Nucleus accumbens (tissue), 56 donors: ENCODE measurements around the gene VANGL2.
A peak's percentile ranks its signal among the peaks of the same experiment; 100 is the strongest.

ENCODE experiments used
- DNase-seq, 56 donors: peaks; one replicate each; lab custom pipeline; 2025; lab: John Stamatoyannopoulos, UW

VANGL2 gene

GRCh38 chr1:160421881-160422280, 21.5 kb downstream of the VANGL2 start:
- DNase-seq: no peak

DNA sequence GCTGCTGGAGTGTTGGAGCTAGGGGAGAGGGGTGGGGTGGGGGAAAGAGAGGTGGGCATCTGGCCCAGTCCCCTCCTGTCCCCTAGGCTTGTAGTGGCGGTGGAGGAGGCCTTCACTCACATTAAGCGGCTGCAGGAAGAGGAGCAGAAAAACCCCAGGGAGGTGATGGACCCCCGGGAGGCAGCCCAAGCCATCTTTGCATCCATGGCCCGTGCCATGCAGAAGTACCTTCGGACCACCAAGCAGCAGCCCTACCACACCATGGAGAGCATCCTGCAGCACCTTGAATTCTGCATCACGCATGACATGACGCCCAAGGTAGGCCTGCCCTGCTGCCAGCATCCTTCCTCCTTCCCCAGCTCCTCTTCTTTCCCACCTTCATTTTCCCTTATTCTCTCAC, 23.6 kb downstream of the VANGL2 start:
- no peak for DNase-seq

DNA sequence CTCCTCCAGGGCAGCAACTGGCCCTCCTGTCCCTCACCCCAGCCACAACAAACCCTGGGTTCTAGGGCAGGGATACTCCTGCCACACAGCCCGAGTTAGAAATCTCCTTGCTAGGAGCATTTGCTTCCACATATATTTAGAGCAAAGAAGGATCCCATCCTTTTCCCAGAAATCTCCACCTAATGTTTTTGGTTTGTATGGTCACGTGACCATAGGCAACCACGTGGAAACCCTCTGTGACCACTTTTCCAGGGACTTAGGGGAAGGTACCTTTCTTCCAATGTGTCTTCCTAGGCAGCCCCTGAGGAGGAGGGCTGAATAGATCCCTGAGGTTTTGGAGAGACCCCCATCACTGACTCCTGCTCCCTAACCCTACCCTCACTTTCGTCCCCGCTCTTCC, 25.5 kb downstream of the VANGL2 start:
- DNase-seq: no peak

- DNase-seq: no peak
Measured at GRCh38 chr1:160427625-160428024, 27.3 kb downstream of the VANGL2 start.

DNA sequence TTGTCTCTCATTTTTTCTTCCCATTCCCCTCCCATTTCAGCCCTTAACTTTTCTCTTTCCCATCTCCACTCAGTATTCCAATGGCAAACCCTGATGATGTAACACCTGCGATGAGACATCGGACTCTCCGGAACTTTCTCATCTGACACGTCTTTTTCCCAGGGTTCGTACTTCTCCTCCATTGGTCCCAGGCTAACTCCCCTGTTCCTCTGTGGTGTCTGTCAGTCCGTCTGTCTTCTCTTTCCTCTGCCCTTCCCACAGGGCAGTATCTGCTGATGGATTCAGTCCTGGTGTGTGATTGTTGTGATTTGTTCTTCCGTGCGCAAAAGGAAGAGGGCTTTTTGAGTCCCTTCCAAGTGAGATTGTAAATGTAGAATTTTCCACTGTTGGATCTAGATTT, 27.7 kb downstream of the VANGL2 start:
- DNase-seq: no peak

GRCh38 chr1:160428655-160429054, 28.3 kb downstream of the VANGL2 start:
- peak in 13 of 56 donors; percentile 5 to 67 (median 14) for DNase-seq

- no peak for DNase-seq
Measured at GRCh38 chr1:160429125-160429561, 28.8 kb downstream of the VANGL2 start.

DNA sequence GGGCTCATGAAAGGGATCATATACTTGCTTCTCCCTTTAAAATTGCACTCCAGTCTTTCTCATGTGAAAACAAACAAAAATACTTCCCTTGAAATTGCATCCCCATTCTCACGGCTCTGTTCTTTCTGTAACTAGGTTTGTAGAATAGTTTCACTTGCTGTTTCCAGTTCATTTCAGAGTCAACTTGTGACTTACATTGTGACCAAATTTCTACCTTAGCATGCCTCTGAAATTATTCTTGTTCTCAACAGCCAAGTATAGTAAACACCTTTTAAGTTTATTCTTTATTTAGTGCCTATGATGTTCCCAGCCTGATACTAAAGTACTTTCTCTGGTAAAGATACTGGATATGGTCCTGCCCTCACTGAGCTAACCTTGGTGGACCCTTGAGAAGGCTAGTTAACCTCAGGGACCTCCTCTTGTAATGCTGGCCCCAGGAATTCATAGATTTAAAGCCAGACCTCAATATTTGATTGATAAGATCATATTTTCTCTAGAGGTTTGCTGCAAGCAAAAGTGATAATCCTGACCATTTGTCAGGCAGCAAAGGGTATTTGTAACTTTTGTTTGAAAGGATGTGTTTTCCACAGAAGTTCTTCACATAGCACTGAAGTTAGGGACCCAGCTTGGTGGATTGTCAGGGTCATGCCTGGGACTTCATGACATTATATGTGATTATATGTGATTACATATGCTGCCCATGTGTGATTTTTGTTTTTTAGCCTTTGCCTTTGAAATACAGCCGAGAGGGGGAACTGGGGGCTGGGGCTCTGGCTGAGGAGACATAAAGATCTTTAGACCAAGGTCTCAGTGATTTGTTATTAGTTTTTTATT, 29.6 kb downstream of the VANGL2 start:
- DNase-seq: no peak

DNA sequence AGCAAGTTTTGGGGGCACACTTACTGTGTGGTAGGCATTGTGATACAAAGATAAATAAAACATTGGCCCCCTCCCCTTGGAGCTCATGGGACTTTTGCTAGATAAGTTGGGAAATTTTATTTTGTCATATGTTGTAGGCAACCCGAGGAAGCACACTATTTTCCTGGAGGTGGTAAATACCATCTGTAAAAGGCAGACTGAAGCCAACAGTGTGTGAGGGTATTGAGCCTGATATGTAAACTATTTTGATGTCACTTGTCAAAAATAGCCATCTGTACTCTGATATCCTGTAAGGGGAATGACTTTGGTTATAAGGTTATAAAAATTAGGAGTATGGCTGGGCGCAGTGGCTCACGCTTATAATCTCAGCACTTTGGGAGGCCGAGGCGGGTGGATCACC, 30.6 kb downstream of the VANGL2 start:
- no peak for DNase-seq

GRCh38 chr1:160431571-160431970, 31.2 kb downstream of the VANGL2 start:
- no peak for DNase-seq

DNA sequence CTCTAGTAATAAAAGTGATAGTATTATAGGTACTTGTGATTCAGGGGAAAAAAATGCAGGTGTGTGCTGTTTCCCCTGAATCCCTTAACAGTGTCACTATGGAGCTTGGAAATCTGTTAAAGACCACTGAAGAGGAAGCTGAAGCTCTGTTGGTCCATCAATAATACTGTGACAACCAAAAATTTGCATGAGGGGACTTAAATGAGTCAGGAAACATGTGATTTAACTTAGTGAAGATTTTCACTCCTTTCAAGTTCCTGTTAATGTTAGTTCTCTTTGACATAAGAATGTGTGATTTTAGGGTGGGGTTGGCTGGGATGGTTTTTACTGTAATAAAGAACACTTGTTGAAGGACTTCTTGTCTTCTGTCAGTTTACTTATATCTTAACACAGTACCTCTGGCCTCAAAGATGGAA, 32.0 kb downstream of the VANGL2 start:
- no peak for DNase-seq

DNA sequence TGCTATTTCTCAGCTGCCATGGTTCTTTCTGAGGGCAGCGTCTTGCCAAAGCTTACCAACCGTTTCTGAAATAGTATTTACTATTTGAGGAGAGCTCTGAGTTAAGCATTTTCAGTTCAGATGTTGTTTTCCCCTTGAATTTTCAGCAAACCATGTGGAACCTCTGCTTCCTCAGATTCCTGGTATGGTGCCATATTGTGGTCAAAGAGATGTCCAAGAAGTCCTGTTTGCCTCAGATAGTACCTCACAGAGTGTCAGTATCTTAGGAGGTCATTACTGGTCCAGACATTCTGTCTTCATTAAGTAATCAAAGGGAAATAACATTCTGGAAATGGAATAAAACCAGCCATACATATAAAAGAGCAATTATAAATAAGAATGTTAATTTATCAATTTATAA, 36.6 kb downstream of the VANGL2 start:
- no peak for DNase-seq

DNA sequence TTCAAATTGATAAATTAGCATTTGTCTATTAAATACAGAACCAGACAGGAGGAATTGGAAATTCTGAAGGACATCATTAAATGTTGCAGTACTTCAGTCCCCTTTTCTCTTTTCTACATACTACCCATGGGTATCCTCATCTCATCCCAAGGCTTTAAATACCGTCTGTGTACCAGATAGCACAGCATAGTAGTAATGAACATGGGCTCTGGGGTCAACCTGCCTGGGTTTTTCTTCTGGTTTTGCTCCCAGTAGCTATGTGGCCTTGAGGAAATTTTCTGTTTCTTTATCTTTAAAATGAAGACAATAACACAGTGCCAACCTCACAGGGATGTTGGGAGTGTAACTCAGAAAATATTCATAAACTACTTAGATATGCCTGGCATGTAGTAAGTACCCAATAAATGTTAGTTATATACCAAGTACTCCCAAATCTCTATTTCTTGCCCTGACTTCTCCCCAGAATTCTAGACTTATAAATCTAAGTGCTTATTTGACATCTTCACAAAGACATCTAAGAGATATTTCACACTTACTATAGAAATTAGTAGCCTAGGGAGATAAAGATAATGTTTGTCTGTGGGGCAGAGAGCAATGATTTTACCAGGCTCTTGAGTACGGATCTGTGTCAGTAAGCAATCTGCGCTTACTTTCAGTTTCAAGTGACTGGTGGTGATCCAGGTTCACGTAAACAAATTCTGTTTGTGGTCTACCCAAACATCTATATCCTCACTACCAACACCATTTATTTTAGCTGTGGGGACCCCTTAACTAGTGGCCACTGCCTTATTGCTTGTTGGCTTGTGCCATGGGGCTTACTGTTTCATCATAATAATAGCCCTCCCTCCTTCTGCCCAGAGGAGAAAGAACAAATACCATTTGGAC, 37.3 kb downstream of the VANGL2 start:
- no peak for DNase-seq

DNA sequence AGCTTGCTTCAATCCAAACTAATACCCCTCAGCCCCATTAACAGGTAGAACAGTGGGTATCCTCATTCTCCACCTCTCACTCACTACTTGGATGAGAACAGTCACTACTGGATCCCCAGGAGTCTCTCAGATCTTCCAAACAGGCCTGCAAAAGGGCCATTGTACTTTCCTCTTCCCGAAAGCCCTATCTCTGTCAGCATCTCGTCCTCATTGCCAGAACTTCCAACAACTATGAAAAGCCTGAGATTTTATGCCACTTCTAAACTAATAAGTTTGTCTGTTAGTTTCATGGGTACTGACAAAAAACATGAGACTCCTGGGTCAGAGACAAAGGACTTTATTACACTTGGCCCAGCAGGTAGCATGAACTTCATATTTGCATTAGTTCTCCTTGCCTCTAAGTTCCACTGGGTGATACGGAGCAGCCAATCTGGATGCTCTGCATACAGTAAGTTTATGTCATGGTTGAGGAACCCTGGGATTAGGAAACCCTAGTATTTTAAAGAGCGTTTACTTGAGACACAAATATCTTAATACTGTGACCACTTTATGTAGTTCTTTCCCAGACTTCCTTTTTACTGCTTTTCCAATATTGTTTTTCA, 38.1 kb downstream of the VANGL2 start:
- no peak for DNase-seq

GRCh38 chr1:160438935-160439334, 38.6 kb downstream of the VANGL2 start:
- DNase-seq: no peak

DNA sequence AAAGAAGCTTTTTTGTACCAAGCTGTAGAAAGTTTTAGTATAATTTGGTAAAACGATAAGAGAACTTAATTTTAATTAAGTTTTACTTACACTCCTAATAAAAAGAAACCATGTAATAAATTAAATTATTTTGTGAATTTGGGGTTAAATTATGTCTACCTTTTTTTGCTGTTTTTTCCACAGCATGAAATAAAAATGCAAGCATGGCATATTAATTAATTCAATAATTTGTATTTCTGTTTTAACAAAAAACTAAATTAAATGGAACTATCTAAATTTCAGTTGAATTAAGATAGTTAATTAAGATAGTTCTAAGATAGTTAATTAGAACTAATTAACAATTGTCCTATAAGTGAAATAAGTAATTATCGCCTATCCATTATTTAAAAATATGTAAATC, 39.4 kb downstream of the VANGL2 start:
- no peak for DNase-seq

GRCh38 chr1:160446945-160447600, 46.7 kb downstream of the VANGL2 start:
- DNase-seq: no peak

DNA sequence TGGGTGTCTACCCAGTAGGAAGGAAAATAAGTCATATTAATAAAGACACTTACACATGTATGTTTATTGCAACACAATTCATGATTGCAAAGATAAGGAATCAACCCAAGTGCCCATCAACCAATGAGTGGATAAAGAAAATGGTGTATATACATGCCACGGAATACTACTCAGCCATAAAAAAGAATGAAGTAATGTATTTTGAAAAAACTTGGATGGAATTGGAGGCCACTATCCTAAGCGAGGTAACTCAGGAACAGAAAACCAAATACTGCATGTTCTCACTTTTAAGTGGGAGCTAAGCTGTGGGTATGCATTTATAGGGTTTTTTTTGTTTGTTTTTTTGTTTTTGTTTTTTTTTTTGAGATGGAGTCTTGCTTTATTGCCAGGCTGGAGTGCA, 49.1 kb downstream of the VANGL2 start:
- no peak for DNase-seq

GRCh38 chr1:160451119-160451858, 50.9 kb downstream of the VANGL2 start:
- DNase-seq: no peak

- no peak for DNase-seq
Measured at GRCh38 chr1:160451859-160452232, 51.5 kb downstream of the VANGL2 start.
